Hematopoietic multipotent progenitor cell treated with erythropoietin and hydrocortisone succinate and interleukin-3 and kit ligand, for 15 days (in vitro differentiated cells): Measurements from ENCODE around the gene RASAL1.

Source experiments
- DNase-seq: peaks from one replicate; pipeline ENCODE4 v3.0.0-alpha.2; 2015; ENCODE audit warnings: low spot score

Gene RASAL1

GRCh38 chr12:113075137-113075683 lies 60.4 kb downstream of the RASAL1 start:
- DNase-seq, result no peak

- no peak for DNase-seq
Measured at GRCh38 chr12:113073586-113073985, 62.0 kb downstream of the RASAL1 start.

GRCh38 chr12:113072136-113072535 lies 63.4 kb downstream of the RASAL1 start:
- no peak for DNase-seq

GRCh38 chr12:113071135-113072112 lies 64.1 kb downstream of the RASAL1 start:
- DNase-seq, result no peak

- DNase-seq, result no peak
Measured at GRCh38 chr12:113070117-113070906, 65.2 kb downstream of the RASAL1 start.

GRCh38 chr12:113069751-113070116 lies 65.8 kb downstream of the RASAL1 start:
- DNase-seq, result no peak

GRCh38 chr12:113069149-113069548 lies 66.4 kb downstream of the RASAL1 start:
- DNase-seq, result no peak

- no peak for DNase-seq
Measured at GRCh38 chr12:113067987-113068935, 67.3 kb downstream of the RASAL1 start.

- no peak for DNase-seq
Measured at GRCh38 chr12:113066813-113067400, 68.7 kb downstream of the RASAL1 start.

- DNase-seq, result no peak
Measured at GRCh38 chr12:113065126-113066007, 70.2 kb downstream of the RASAL1 start.

- DNase-seq, result no peak
Measured at GRCh38 chr12:113064395-113065125, 71.0 kb downstream of the RASAL1 start.

GRCh38 chr12:113063396-113064350 lies 71.9 kb downstream of the RASAL1 start:
- DNase-seq, result no peak

- no peak for DNase-seq
Measured at GRCh38 chr12:113062502-113063395, 72.8 kb downstream of the RASAL1 start.

- DNase-seq, result no peak
Measured at GRCh38 chr12:113061061-113061694, 74.4 kb downstream of the RASAL1 start.

GRCh38 chr12:113060336-113060960 lies 75.1 kb downstream of the RASAL1 start:
- DNase-seq, result no peak

GRCh38 chr12:113059071-113059595 lies 76.4 kb downstream of the RASAL1 start:
- DNase-seq, result no peak
